Activated CD4-positive, alpha-beta T cell treated with anti-CD3 and anti-CD28 coated beads, Interleukin-2, amount 10 ng/mL, durations not matched to agents 7 days and 5 days (primary cell): ENCODE measurements around the gene URB2. TPM values are rescaled to one million over a fixed set of nuclear protein-coding genes. Genes with fewer than 3 reads are reported as not detected.

Source experiments
- CTCF ChIA-PET: fragments of 350-600 bp; sonication (Branson Sonifier 250); formaldehyde crosslinking; loops from one replicate; lab custom pipeline; 2021; ENCODE audit warnings: antibody characterized with exemption; lab: Charles Lee
- POLR2A ChIA-PET: fragments of 350-600 bp; sonication (Branson Sonifier 250); formaldehyde crosslinking; loops from one replicate; lab custom pipeline; 2021; ENCODE audit warnings: antibody characterized with exemption; lab: Charles Lee
- DNase-seq: peaks from one replicate; pipeline ENCODE4 v3.0.0-alpha.2; 2020
- H3K27ac Mint-ChIP-seq: one replicate; pipeline ENCODE4 v1.8.0; 2021; ENCODE audit warnings: mild to moderate bottlenecking, moderate library complexity, mixed read lengths
- H3K27me3 Mint-ChIP-seq: one replicate; pipeline ENCODE4 v1.8.0; 2021; ENCODE audit warnings: mixed read lengths
- H3K36me3 Mint-ChIP-seq: one replicate; pipeline ENCODE4 v1.8.0; 2021; ENCODE audit warnings: low read depth, mixed read lengths
- H3K4me1 Mint-ChIP-seq: one replicate; pipeline ENCODE4 v1.8.0; 2021; ENCODE audit warnings: mixed read lengths
- H3K4me3 Mint-ChIP-seq: one replicate; pipeline ENCODE4 v1.8.0; 2021; ENCODE audit warnings: mild to moderate bottlenecking, moderate library complexity, mixed read lengths
- H3K9me3 Mint-ChIP-seq: one replicate; pipeline ENCODE4 v1.8.0; 2021; ENCODE audit warnings: mixed read lengths
- total RNA-seq, 2 experiments: library from RNA; stranded (reverse); gene quantifications; one replicate each; pipeline ENCODE4 v1.2.3, GENCODE V29; 2021

The URB2 gene
- total RNA-seq, 2 experiments from 2014 or later, result 15.1 to 15.6 TPM

- CTCF ChIA-PET, result interaction anchor here (1.1 to 1.4 kb wide), 2 partner anchors 505 to 643 kb away, joined by 4 to 5 read pairs; no protein-coding TSS in a partner anchor
- Mint-ChIP-seq H3K9me3 (no peaks in the 10 kb centered on the region), H3K36me3 (peaks cover 26% of the 10 kb centered on the region), H3K4me1 (peaks cover 14% of the 10 kb centered on the region), H3K27ac (no peak overlapping the region), H3K4me3 (no peak overlapping the region), H3K27me3 (no peaks in the 10 kb centered on the region)
- POLR2A ChIA-PET, result no interaction called here
- no peak for DNase-seq
Measured at GRCh38 chr1:229661897-229662296, 35.9 kb downstream of the URB2 start.

GRCh38 chr1:229664133-229664689 lies 38.2 kb downstream of the URB2 start:
- H3K27ac Mint-ChIP-seq, result no peak overlapping the region
- no peak overlapping the region for H3K4me3 Mint-ChIP-seq
- H3K9me3 Mint-ChIP-seq, result no peaks in the 10 kb centered on the region
- ChIA-PET CTCF (no interaction called here), POLR2A (no interaction called here)
- peaks cover 8% of the 10 kb centered on the region for H3K4me1 Mint-ChIP-seq
- peak; percentile 52 for DNase-seq
- peaks cover 21% of the 10 kb centered on the region for H3K36me3 Mint-ChIP-seq
- no peaks in the 10 kb centered on the region for H3K27me3 Mint-ChIP-seq

GRCh38 chr1:229665912-229666558 lies 40.0 kb downstream of the URB2 start:
- no peak for DNase-seq
- Mint-ChIP-seq H3K4me1 (peaks cover 6% of the 10 kb centered on the region), H3K27me3 (no peaks in the 10 kb centered on the region), H3K4me3 (no peak overlapping the region), H3K27ac (no peak overlapping the region), H3K9me3 (no peaks in the 10 kb centered on the region), H3K36me3 (peaks cover 16% of the 10 kb centered on the region)
- CTCF ChIA-PET, result interaction anchor here (1.7 kb wide), 1 partner anchor 10 kb away, joined by 7 read pairs; no protein-coding TSS in a partner anchor
- POLR2A ChIA-PET, result no interaction called here

- H3K27me3 Mint-ChIP-seq, result no peaks in the 10 kb centered on the region
- ChIA-PET CTCF (interaction anchor here (1.7 kb wide), 1 partner anchor 10 kb away, joined by 7 read pairs; no protein-coding TSS in a partner anchor), POLR2A (no interaction called here)
- H3K4me1 Mint-ChIP-seq, result peaks cover under 1% of the 10 kb centered on the region
- DNase-seq, result no peak
- H3K9me3 Mint-ChIP-seq, result no peaks in the 10 kb centered on the region
- no peak overlapping the region for H3K4me3 Mint-ChIP-seq
- H3K27ac Mint-ChIP-seq, result no peak overlapping the region
- peaks cover 11% of the 10 kb centered on the region for H3K36me3 Mint-ChIP-seq
Measured at GRCh38 chr1:229666585-229666984, 40.5 kb downstream of the URB2 start.

GRCh38 chr1:229669333-229669732 lies 43.3 kb downstream of the URB2 start:
- Mint-ChIP-seq H3K4me3 (no peak overlapping the region), H3K27me3 (peaks cover 2% of the 10 kb centered on the region), H3K9me3 (no peaks in the 10 kb centered on the region), H3K27ac (no peak overlapping the region), H3K36me3 (peaks cover 13% of the 10 kb centered on the region), H3K4me1 (peaks cover 14% of the 10 kb centered on the region)
- DNase-seq, result no peak
- CTCF ChIA-PET, result interaction anchor here (0.5 kb wide), 1 partner anchor 514 kb away, joined by 4 read pairs; no protein-coding TSS in a partner anchor
- POLR2A ChIA-PET, result no interaction called here

GRCh38 chr1:229671310-229671709 lies 45.3 kb downstream of the URB2 start:
- Mint-ChIP-seq H3K9me3 (no peaks in the 10 kb centered on the region), H3K4me1 (peaks cover 16% of the 10 kb centered on the region), H3K36me3 (peaks cover 13% of the 10 kb centered on the region), H3K27me3 (peaks cover 2% of the 10 kb centered on the region), H3K4me3 (no peak overlapping the region), H3K27ac (no peak overlapping the region)
- no peak for DNase-seq
- ChIA-PET POLR2A (no interaction called here), CTCF (interaction anchor here (1.2 to 1.4 kb wide), 2 partner anchors 12 to 47 kb away, joined by 3 read pairs; no protein-coding TSS in a partner anchor)

- H3K4me1 Mint-ChIP-seq, result peaks cover 16% of the 10 kb centered on the region
- no peak for DNase-seq
- H3K4me3 Mint-ChIP-seq, result no peak overlapping the region
- H3K27ac Mint-ChIP-seq, result no peak overlapping the region
- H3K36me3 Mint-ChIP-seq, result peaks cover 12% of the 10 kb centered on the region
- no peaks in the 10 kb centered on the region for H3K9me3 Mint-ChIP-seq
- CTCF ChIA-PET, result interaction anchor here (0.8 to 1.4 kb wide), 4 partner anchors 9 to 48 kb away, joined by 3 to 4 read pairs (median 4); no protein-coding TSS in a partner anchor
- POLR2A ChIA-PET, result no interaction called here
- H3K27me3 Mint-ChIP-seq, result peaks cover 2% of the 10 kb centered on the region
Measured at GRCh38 chr1:229672246-229672645, 46.2 kb downstream of the URB2 start.

- ChIA-PET POLR2A (no interaction called here), CTCF (interaction anchor here (1.2 kb wide), 1 partner anchor 13 kb away, joined by 3 read pairs; no protein-coding TSS in a partner anchor)
- peaks cover 2% of the 10 kb centered on the region for H3K27me3 Mint-ChIP-seq
- H3K4me1 Mint-ChIP-seq, result peaks cover 16% of the 10 kb centered on the region
- DNase-seq, result no peak
- H3K36me3 Mint-ChIP-seq, result peaks cover 5% of the 10 kb centered on the region
- H3K9me3 Mint-ChIP-seq, result no peaks in the 10 kb centered on the region
- H3K27ac Mint-ChIP-seq, result no peak overlapping the region
- H3K4me3 Mint-ChIP-seq, result no peak overlapping the region
Measured at GRCh38 chr1:229674042-229674441, 48.0 kb downstream of the URB2 start.

- POLR2A ChIA-PET, result interaction anchor here (0.6 kb wide), 1 partner anchor 394 kb away, joined by 3 read pairs; no protein-coding TSS in a partner anchor
- H3K27ac Mint-ChIP-seq, result no peak overlapping the region
- DNase-seq, result no peak
- peaks cover 2% of the 10 kb centered on the region for H3K36me3 Mint-ChIP-seq
- H3K27me3 Mint-ChIP-seq, result peaks cover 2% of the 10 kb centered on the region
- no peaks in the 10 kb centered on the region for H3K9me3 Mint-ChIP-seq
- peaks cover 16% of the 10 kb centered on the region for H3K4me1 Mint-ChIP-seq
- CTCF ChIA-PET, result interaction anchor here (2.3 kb wide), 1 partner anchor 8 kb away, joined by 7 read pairs; no protein-coding TSS in a partner anchor
- H3K4me3 Mint-ChIP-seq, result no peak overlapping the region
Measured at GRCh38 chr1:229675396-229675795, 49.3 kb downstream of the URB2 start.

GRCh38 chr1:229685149-229685548 lies 59.1 kb downstream of the URB2 start:
- no peak for DNase-seq
- peaks cover 4% of the 10 kb centered on the region for H3K27me3 Mint-ChIP-seq
- H3K4me3 Mint-ChIP-seq, result no peak overlapping the region
- peaks cover 18% of the 10 kb centered on the region for H3K9me3 Mint-ChIP-seq
- H3K4me1 Mint-ChIP-seq, result no peaks in the 10 kb centered on the region
- CTCF ChIA-PET, result interaction anchor here (0.7 kb wide), 1 partner anchor 1335 kb away, joined by 3 read pairs; no protein-coding TSS in a partner anchor
- POLR2A ChIA-PET, result no interaction called here
- no peak overlapping the region for H3K27ac Mint-ChIP-seq
- peaks cover 1% of the 10 kb centered on the region for H3K36me3 Mint-ChIP-seq

- no peaks in the 10 kb centered on the region for H3K27me3 Mint-ChIP-seq
- H3K4me1 Mint-ChIP-seq, result peaks cover 24% of the 10 kb centered on the region
- H3K9me3 Mint-ChIP-seq, result peaks cover 18% of the 10 kb centered on the region
- no peak overlapping the region for H3K4me3 Mint-ChIP-seq
- ChIA-PET CTCF (no interaction called here), POLR2A (no interaction called here)
- no peaks in the 10 kb centered on the region for H3K36me3 Mint-ChIP-seq
- peak; percentile 27 for DNase-seq
- no peak overlapping the region for H3K27ac Mint-ChIP-seq
Measured at GRCh38 chr1:229689273-229689672, 63.2 kb downstream of the URB2 start.

- Mint-ChIP-seq H3K36me3 (no peaks in the 10 kb centered on the region), H3K27ac (no peak overlapping the region), H3K4me1 (peaks cover 25% of the 10 kb centered on the region), H3K27me3 (no peaks in the 10 kb centered on the region), H3K4me3 (no peak overlapping the region), H3K9me3 (peaks cover 16% of the 10 kb centered on the region)
- DNase-seq, result no peak
- ChIA-PET POLR2A (no interaction called here), CTCF (interaction anchor here (0.6 kb wide), 1 partner anchor 162 kb away, joined by 3 read pairs; no protein-coding TSS in a partner anchor)
Measured at GRCh38 chr1:229689904-229690303, 63.9 kb downstream of the URB2 start.

GRCh38 chr1:229690662-229691061 lies 64.6 kb downstream of the URB2 start:
- DNase-seq, result no peak
- H3K36me3 Mint-ChIP-seq, result no peaks in the 10 kb centered on the region
- peaks cover 25% of the 10 kb centered on the region for H3K4me1 Mint-ChIP-seq
- peaks cover 10% of the 10 kb centered on the region for H3K9me3 Mint-ChIP-seq
- no peak overlapping the region for H3K27ac Mint-ChIP-seq
- POLR2A ChIA-PET, result no interaction called here
- CTCF ChIA-PET, result no interaction called here
- no peak overlapping the region for H3K4me3 Mint-ChIP-seq
- H3K27me3 Mint-ChIP-seq, result no peaks in the 10 kb centered on the region
